ENCODE data around the gene PRKRA.
"Not testable (repeated sequence)": the region's sequence is repeated elsewhere in the genome, so short reads cannot be mapped to it uniquely, and the experiment has no call there.

Gene PRKRA

GRCh38 chr2:178457390-178457886 is 6.5 kb upstream of the PRKRA start:
- DNase-seq: no peak

GRCh38 chr2:178455947-178456346 is 5.0 kb upstream of the PRKRA start:
- DNase-seq: no peak

- no peak for DNase-seq
These were observed 1.9 kb upstream of the PRKRA start for GRCh38 chr2:178452870-178453269.

- peak; percentile 14 for DNase-seq
These were observed 1.4 kb upstream of the PRKRA start for GRCh38 chr2:178452334-178452733.

GRCh38 chr2:178450524-178450773 is 526 bp downstream of the PRKRA start:
- DNase-seq: peak; percentile 80

- DNase-seq: no peak
These were observed 1.1 kb downstream of the PRKRA start for GRCh38 chr2:178449700-178450523.

GRCh38 chr2:178448968-178449661 is 1.9 kb downstream of the PRKRA start:
- DNase-seq: no peak

GRCh38 chr2:178441426-178441825 is 9.5 kb downstream of the PRKRA start:
- no peak for DNase-seq

- DNase-seq: no peak
These were observed 14.3 kb downstream of the PRKRA start for GRCh38 chr2:178436662-178437061.

GRCh38 chr2:178429336-178429735 is 21.6 kb downstream of the PRKRA start:
- DNase-seq: no peak

- DNase-seq: no peak
These were observed 22.6 kb downstream of the PRKRA start for GRCh38 chr2:178428396-178428806.

- DNase-seq: no peak
These were observed 23.5 kb downstream of the PRKRA start for GRCh38 chr2:178427458-178427857.

- no peak for DNase-seq
These were observed 24.6 kb downstream of the PRKRA start for GRCh38 chr2:178426388-178426787.

- DNase-seq: no peak
These were observed 25.6 kb downstream of the PRKRA start for GRCh38 chr2:178425255-178425827.

- not testable (repeated sequence) for DNase-seq
These were observed 27.2 kb downstream of the PRKRA start for GRCh38 chr2:178423746-178424145.

GRCh38 chr2:178422097-178422496 is 28.9 kb downstream of the PRKRA start:
- DNase-seq: no peak

GRCh38 chr2:178420463-178420999 is 30.4 kb downstream of the PRKRA start:
- no peak for DNase-seq

- peak; percentile 30 for DNase-seq
These were observed 31.9 kb downstream of the PRKRA start for GRCh38 chr2:178419123-178419522.

- DNase-seq: no peak
These were observed 32.5 kb downstream of the PRKRA start for GRCh38 chr2:178418426-178418825.

GRCh38 chr2:178417916-178418315 is 33.1 kb downstream of the PRKRA start:
- DNase-seq: no peak

- no peak for DNase-seq
These were observed 35.0 kb downstream of the PRKRA start for GRCh38 chr2:178415979-178416378.

- DNase-seq: peak; percentile 96
These were observed 36.4 kb downstream of the PRKRA start for GRCh38 chr2:178414266-178415247.
